Stimulated activated CD4-positive, alpha-beta T cell treated with anti-CD3 and anti-CD28 coated beads, Interleukin-1b, Interleukin-23, amount 100 ng/mL, for 4 hours (primary cell): ENCODE results near the gene CCDC142.
A peak's percentile ranks its signal among the peaks of the same experiment; 100 is the strongest.

Experiments used
- DNase-seq, 2 donors: peaks; one replicate each; pipeline ENCODE4 v3.0.0-alpha.2; 2020; ENCODE audit warnings: low read depth in 2 of 2

The CCDC142 gene

DNA sequence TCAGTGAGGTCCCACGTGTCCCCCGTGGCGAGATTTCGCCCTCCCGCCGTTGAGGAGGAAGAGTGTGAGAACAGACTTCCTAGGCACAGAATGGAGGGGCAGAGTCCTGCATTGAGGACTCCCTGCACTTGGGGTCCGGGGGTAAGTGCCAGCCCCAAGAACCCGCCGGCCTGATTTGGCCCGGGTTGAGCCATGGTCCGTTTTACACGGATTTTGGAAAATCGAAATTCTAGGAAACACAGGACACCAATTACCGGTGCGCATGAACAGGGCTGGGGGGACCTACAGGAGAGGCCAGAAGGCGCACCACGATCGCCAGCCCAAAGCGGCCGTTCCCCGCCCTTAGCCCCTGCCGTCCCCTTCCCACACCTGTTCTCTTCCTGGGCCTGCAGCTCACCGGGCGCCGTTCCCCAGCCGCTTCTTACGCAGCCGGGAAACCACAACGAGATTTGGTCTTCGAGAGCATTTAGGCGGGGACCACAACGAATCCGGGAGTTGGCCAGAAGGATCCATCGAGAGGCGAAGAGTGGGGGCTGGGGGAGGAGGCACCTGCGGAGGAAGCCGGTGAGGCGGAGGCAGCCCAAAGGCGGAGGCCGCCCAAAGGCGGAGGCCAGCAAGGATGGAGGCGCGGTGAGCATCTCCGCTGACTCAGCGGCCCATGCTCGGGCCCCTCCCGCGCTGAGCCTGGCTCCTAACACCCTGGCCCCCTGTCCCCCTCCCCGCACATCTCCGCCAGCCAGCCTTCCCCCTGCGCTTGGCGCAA lies 31.0 kb upstream of the CCDC142 start:
- peak in 1 of 2 donors; percentile 26 for DNase-seq

DNA sequence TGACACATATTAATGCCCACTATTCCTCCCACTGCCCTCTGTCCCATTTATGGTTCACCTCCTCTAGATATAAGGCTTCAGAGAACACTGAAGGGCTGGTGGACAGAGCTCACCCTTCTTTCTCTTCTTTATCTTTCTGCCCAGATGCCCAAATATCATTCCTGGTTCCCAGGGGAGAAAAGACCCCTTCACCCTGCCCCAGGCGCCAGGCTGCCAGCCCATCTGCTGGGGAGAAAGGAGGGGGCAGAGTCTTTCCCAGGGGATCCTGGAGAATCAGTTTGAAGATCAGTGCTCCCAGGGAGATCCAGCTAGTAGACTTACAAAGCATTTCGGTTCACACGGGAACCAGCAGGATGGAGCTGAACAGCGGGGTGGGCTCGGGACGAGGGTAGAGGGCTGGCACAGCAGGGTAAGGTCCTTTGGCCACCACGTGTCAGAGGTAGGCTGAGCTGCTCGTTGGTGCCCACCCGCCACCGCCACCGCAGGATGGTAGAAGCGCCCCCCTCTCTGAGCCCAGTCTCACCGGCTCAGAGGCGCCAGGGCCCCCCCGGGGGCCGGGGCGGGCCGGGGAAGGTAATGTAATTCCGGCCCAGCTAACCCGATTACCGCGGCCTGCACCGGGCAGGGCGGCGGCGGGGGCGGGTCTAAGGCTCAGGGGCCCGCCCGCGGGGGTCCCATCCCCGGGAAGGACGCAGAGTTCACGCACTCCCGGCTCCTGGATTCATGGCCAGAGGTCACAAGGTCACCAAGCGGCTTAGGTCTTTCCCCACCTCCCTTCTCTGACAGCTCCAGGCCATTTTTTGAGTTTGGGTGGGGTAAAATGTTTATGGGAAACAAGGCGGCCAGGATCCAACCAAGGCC lies 30.2 kb upstream of the CCDC142 start:
- no peak for DNase-seq

DNA sequence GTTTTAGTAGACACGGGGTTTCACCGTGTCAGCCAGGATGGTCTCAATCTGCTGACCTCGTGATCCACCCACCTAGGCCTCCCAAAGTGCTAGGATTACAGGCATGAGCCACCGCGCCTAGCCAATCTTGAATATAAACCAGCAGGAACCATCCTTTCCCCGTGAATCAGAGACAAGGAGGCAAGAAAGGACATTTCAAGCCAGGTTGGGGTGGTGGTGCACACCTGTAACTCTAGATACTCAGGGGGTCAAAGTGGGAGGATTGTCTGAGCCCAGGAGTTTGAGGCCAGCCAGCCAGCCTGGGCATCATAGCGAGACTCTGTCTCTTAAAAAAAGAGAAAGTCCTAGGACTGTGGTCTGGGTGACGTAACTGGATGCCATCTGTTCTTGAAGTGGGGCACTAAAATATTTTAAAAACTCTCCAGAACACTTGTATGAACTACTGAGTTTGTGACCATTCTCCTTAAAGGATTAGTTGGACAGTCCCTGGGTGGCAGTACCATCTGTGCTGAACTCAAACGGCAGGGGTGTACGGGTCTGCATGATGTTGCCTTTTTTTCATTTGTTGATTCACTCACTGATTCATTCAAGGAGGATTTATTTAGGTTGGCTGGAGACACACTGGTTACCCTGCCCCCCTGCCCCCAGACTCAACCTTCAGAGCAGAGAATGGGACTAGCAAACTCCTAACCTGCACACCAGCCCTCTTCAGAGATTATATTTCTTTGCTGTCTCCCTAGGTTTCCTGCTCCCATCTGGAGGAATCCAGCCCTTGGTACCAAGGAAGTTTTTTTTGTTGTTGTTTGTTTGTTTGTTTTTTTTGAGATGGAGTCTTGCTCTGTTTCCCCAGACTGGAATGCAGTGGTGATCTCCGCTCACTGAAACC lies 28.5 kb upstream of the CCDC142 start:
- no peak for DNase-seq

DNA sequence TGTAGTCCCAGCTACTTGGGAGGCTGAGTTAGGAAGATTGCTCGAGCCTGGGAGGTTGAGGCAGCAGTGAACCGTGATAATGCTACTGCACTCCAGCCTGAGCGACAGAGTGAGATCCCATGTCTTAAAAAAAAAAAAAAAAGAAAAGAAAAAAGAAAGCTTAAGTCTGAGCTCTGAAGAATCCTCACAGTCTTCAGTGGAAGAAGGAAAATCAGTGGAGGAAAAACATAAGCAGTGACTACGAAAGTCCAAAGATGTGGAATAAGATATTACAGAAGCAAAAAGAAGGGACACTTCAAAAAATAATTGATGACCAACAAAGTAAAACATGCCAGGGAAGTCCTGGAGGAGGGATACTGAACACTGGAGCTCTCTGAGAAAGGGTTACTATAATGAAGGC lies 27.5 kb upstream of the CCDC142 start:
- DNase-seq: no peak

GRCh38 chr2:74507926-74508520 lies 25.2 kb upstream of the CCDC142 start:
- no peak for DNase-seq

- DNase-seq: peak; percentile 98 to 99
Measured at GRCh38 chr2:74507145-74507925, 24.5 kb upstream of the CCDC142 start, which contains the start of gene PCGF1. Gene PCGF1, minus strand, starts transcription at chr2:74507695. Its CDS starts 27 bp downstream, at chr2:74507668.

DNA sequence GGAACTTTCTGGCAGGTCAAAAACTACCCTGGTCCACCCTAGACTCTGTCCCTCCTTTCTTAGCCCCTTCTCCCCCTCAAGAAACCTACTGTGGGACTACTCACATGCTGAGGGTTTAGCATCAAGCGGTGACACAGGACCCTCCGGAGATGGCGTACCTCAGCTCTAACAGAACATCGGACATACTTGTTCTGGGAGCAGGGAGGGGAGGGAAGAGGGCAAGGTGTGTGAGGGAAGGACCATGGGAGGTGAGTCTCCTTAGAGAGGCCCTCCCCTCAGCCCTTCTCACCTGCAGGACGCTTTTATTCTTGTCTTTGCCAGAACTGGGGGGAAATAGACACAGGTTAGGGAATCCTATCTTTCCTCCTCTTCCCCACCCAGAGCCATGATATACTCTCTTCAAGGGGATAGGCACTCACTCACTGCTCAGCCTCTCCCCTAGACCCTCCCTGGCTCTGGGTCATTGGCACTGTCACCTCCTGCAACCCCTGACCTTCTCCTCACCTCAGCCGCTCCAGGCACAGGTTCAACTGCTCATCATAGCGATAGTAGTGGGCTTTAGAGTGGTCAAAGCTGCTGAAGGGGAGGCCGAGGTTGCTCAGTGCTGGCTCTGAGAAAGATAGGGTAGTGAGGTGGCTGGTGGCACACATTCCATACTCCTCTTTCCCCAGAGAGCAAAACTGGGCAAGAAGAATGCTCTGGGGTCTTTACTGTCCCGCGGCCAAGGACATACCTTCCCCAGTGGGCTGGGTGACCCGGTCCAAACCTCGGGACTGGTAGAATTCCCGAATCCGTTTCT lies 22.8 kb upstream of the CCDC142 start:
- DNase-seq: no peak

DNA sequence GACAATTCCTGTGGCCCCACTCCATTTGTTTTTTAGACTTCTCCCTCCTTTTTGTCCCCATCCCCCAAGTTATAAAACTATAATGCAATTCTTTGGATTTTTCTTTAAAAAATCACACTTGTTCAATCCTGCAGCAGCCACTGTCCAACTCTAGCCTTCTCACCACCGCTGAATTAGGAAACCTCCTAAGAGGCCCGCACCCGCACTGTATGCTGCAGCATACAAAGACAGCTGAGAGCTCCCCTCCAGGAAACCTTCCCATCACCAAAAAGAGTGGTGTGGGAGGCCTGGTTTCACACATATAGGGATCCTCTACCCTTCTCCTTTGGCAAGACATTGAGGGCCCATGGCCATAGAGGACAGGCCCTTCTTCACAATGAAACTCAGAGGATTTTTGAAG lies 21.8 kb upstream of the CCDC142 start:
- no peak for DNase-seq

DNA sequence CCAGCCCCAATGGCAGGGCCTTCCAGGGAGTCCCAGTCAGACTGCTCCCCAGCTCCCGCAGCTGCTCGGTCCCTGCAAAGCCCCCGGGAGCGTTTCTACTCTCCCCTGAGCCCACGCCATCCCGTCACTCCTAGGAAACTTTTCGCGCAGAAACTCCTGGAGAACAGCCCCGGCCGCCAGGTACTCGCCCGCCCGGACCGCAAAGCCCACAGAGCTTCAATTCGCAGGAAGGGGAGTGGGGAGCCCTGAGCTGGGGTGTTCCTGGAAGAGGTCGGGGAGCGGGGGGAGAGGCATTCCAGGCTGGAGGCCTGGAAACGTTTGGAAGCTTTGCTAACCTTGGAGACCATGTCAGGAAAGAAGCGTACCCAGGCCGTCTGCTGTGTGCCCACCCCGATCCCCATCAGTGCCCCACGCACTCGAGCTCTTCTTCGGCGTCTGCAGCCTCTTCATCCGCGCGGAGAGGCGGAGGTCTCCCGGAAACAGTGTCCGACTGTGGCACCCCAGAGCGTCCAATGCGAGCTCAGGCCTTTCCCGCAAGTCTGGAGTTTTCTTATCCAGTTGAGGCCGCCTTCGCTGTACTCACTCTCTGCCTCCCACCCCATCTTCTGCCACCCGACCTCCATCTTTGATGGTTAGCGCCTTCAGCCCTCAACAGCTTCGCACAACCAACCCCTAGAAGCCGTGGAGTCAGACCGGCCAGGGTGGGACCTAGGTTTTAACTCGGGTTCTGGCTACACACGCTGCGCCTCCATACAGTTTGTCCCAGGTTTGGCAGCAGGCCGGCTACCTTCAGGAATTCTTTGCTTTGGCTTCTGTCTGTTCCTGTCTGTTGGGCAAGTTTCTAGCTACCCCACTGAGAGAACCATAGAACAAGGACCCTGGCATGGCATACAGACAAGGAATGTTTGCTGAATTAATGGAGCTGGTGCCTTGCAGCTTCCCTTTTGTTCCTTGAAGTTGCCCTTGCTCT lies 21.0 kb upstream of the CCDC142 start:
- no peak for DNase-seq

GRCh38 chr2:74502720-74503505 lies 20.1 kb upstream of the CCDC142 start:
- DNase-seq: no peak

DNA sequence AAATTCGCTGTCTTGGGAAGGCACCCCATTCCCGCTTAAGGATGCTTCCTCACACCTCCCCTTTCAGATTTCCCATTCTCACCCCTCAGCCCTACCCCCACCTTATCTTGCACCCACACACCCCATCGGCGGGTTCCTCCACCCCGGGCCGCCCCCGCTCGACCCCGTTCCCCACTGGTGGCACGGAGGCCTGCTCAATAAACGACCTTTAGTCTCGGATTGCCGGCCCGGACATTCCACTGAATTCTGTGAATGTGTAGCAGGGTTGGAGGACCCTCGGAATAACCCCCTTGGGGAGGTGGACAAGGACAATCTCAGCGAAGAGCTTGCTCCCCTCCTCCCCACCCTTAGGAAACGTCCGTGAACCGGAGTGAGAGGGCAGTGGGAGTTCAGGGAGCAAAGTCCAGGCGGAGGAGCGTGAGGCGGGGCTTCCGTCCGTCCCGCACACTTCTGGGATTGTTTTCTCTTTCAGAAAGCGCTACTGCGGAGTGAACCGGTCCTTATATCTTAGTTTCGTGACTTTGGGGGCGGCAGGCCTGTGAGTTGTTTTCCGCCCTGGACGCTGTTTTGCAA lies 19.4 kb upstream of the CCDC142 start:
- no peak for DNase-seq

- DNase-seq: no peak
Measured at GRCh38 chr2:74501335-74502071, 18.7 kb upstream of the CCDC142 start.

GRCh38 chr2:74500578-74500946 lies 17.8 kb upstream of the CCDC142 start:
- no peak for DNase-seq

DNA sequence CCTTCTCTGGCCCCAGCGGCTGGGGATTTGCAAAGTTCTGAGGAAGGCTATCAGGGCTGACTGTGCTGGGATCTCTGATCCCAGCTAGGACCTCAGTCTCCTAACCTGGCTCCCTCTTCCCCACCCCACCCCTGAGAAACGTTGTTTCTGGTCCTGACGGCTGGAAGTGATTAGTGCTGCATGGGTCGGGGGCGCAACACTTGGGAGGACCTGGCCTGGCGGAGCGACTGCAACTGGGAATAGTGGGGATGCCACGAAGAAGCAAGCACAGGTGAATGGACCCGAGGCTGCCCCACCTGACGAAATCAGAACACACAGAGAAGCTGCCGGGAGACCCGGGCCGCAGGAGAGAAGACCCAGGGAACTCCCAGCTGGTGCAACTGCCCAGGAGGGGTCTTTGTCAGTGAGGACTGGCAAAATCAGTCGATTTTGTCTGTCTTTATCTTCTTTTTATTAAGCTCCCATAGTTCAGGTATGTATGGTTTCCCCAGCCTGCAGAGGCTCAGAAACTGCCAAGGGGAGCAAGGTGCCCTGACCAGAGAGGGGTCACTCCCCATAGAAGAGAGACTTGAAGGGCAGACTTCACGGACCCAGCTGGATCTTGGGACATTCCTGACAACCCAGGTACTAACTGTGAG lies 17.3 kb upstream of the CCDC142 start:
- no peak for DNase-seq

GRCh38 chr2:74499267-74499939 lies 16.6 kb upstream of the CCDC142 start, which contains the start of gene LBX2:
Gene LBX2, minus strand, starts transcription at chr2:74499603. Its CDS starts 66 bp downstream, at chr2:74499537.
- peak in 1 of 2 donors; percentile 36 for DNase-seq
